K562 (cell line): ENCODE results near the gene MYBPC3. TPM values are rescaled to one million over a fixed set of nuclear protein-coding genes. Genes with fewer than 3 reads are reported as not detected.
A peak's percentile ranks its signal among the peaks of the same experiment; 100 is the strongest.

Experiments
- BCL6 ChIP-seq: fragments of 250-450 bp; sonication (Bioruptor Pico); IDR thresholded peaks from 2 replicates; pipeline ENCODE4 v1.4.0; 2020
- CBX3 ChIP-seq, 2 experiments: IDR thresholded peaks; 1 replicate in 1 of 2; 2 replicates in 1 of 2; pipeline ENCODE4 v1.6.1; 2012; ENCODE audit warnings: inconsistent platforms in 2 of 2, low read length in 2 of 2, borderline replicate concordance in 1 of 2, control low read depth in 1 of 2
- ELF1 ChIP-seq: fragments of 200-800 bp; sonication (Bioruptor generic); IDR thresholded peaks from 2 replicates; pipeline ENCODE4 v1.6.1; 2016; ENCODE audit warnings: missing genetic modification characterization, missing compliant biosample characterization
- HCFC1 ChIP-seq: IDR thresholded peaks from 2 replicates; pipeline ENCODE4 v1.6.1; 2012; ENCODE audit warnings: low read depth, low read length, improper control_type of control experiment
- HDAC2 ChIP-seq: fragments of 450-650 bp; IDR thresholded peaks from 2 replicates; pipeline ENCODE4 v1.6.1; 2016; ENCODE audit warnings: mild to moderate bottlenecking
- HDAC6 ChIP-seq: IDR thresholded peaks from 2 replicates; pipeline ENCODE4 v1.6.1; 2012; ENCODE audit warnings: low read depth, mild to moderate bottlenecking, control low read depth, inconsistent platforms, low read length, moderate library complexity
- MECOM ChIP-seq: fragments of 250-450 bp; sonication (Bioruptor Pico); IDR thresholded peaks from 2 replicates; pipeline ENCODE4 v1.8.0; 2022; ENCODE audit warnings: inconsistent platforms
- MTA1 ChIP-seq: fragments of 450-650 bp; IDR thresholded peaks from 2 replicates; pipeline ENCODE4 v1.6.1; 2017; ENCODE audit warnings: borderline replicate concordance
- POLR3A ChIP-seq: IDR thresholded peaks from 2 replicates; pipeline ENCODE4 v1.6.1; 2011; ENCODE audit warnings: borderline replicate concordance, mild to moderate bottlenecking, moderate library complexity; ENCODE audit not compliant: insufficient read length, insufficient read depth; ENCODE audit errors: extremely low read depth
- RAD51 ChIP-seq: fragments of 450-650 bp; IDR thresholded peaks from 2 replicates; pipeline ENCODE4 v1.7.1; 2016; ENCODE audit warnings: low read depth, mild to moderate bottlenecking, borderline replicate concordance
- RBBP5 ChIP-seq: fragments of 200-600 bp; sonication (generic); IDR thresholded peaks from 2 replicates; pipeline ENCODE4 v1.6.1; 2012; ENCODE audit warnings: borderline replicate concordance, mild to moderate bottlenecking, low read length, control low read depth, inconsistent platforms; ENCODE audit not compliant: insufficient read depth, poor library complexity, severe bottlenecking
- SMARCA5 ChIP-seq: fragments of 450-650 bp; IDR thresholded peaks from 2 replicates; pipeline ENCODE4 v1.6.1; 2016
- TAF1 ChIP-seq: IDR thresholded peaks from 2 replicates; pipeline ENCODE4 v1.6.1; 2011; ENCODE audit warnings: mild to moderate bottlenecking, low read length, moderate library complexity; ENCODE audit not compliant: insufficient read depth, control insufficient read depth, severe bottlenecking; ENCODE audit errors: extremely low read depth
- TEAD4 ChIP-seq, 2 experiments: sonication (generic) in 1 of 2; formaldehyde crosslinking in 1 of 2; IDR thresholded peaks; 2 replicates each; pipeline versions ENCODE4 v1.6.1 to v1.8.0; 2012 to 2022; ENCODE audit warnings: borderline replicate concordance in 1 of 2, inconsistent platforms in 1 of 2, low read length in 1 of 2, mild to moderate bottlenecking in 1 of 2, missing genetic modification reagents in 1 of 2
- ZMIZ1 ChIP-seq, 2 experiments: fragments of 150-350 bp in 1 of 2; IDR thresholded peaks; 2 replicates each; pipeline ENCODE4 v1.6.1; 2012 to 2016; ENCODE audit warnings: low read depth in 2 of 2, low read length in 2 of 2, mild to moderate bottlenecking in 1 of 2, moderate library complexity in 1 of 2
- ZNF239 ChIP-seq: fragments of 250-450 bp; sonication (Bioruptor Pico); IDR thresholded peaks from 2 replicates; pipeline ENCODE4 v1.4.0; 2020; ENCODE audit warnings: mild to moderate bottlenecking
- ZNF449 ChIP-seq: fragments of 250-450 bp; sonication (Bioruptor Pico); IDR thresholded peaks from 2 replicates; pipeline ENCODE4 v1.8.0; 2022; ENCODE audit warnings: moderate library complexity, mild to moderate bottlenecking, inconsistent platforms
- polyA plus RNA-seq, 8 experiments: library from polyadenylated mRNA; depleted of rRNA in 4 of 8; stranded (reverse) in 5 of 8; unstranded in 3 of 8; fragments of >200 nt; fragmentation: Nextera tagmentation in 2 of 8; fragmentation: Illumina TruSeq in 1 of 8; extraction: Ambion mirVana in 2 of 8; extraction: Trizol in 1 of 8; gene quantifications; 2 replicates each; pipeline versions ENCODE4 v1.2.1 to v1.2.3, GENCODE V29; 2011 to 2014; ENCODE audit warnings: inconsistent platforms in 1 of 8, missing spikeins in 1 of 8
- total RNA-seq, 7 experiments: library from RNA; depleted of rRNA in 6 of 7; stranded (reverse); fragments of >200 nt in 6 of 7; fragmentation: Illumina TruSeq in 2 of 7; extraction: Trizol in 2 of 7; gene quantifications; 2 replicates each; pipeline versions ENCODE4 v1.2.1 to v1.2.3, GENCODE V29; 2011 to 2021; ENCODE audit warnings: low replicate concordance in 1 of 7
- TF ChIP-seq, protein P1 (sequence below): fragments of 250-450 bp; sonication (Bioruptor Pico); IDR thresholded peaks from 2 replicates; pipeline ENCODE4 v1.5.0; 2021
- TF ChIP-seq, protein P2 (sequence below): fragments of 200-800 bp; sonication (Bioruptor generic); IDR thresholded peaks from 2 replicates; pipeline ENCODE4 v1.6.1; 2017; ENCODE audit warnings: missing genetic modification characterization, missing compliant biosample characterization

Gene MYBPC3
- total and polyA plus RNA-seq, 9 of the 15 experiments (the other 6 are each of a cell fraction or from before 2014, with no cell fraction given), result 0.01 TPM; not detected in 8

DNA sequence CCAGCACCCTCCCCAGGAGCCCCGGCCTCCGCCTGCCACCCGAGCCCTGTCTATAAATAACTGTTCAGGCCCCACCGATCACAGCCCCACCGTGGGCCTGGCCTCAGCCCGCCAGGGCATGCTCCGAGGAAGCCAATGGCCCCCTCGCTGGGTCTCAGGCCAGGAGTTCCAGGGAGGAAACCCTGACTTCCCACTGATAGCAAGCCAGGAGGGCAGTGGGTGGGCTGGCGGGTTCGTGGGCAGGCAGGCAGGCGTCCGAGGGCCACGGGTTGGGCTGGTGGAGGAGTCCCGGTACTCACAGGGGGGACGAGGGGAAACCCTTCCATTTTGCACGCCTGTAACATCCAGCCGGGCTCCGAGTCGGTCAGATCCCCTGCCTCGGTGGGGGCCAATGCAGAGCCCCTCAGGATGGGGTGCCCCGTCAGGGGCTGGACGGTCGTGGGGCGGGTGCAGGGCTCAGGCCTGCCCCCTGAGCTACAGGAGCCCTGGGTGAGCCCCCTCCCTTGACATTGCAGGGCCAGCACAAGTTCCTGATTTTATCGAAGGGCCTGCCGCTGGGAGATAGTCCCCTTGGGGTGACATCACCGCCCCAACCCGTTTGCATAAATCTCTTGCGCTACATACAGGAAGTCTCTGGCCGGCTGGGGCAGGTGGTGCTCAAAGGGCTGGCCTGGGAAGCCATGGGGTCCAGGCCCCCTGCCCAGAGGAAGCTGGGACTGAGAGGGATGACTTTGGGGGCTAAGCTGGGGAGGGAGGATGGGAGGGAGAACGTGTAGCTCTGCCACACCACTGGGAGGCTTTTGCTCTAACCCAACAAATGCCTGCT is 25.7 kb upstream of the MYBPC3 start, which contains the start of gene SPI1 (continued):
- TF ChIP-seq CBX3 (IDR thresholded peaks at IDR 0.05; ENCODE audit: borderline replicate concordance in 1 of 2, low read length in 2 of 2) (peak in 1 of 2 experiments; percentile 81; a peak in 1 of 3 replicates), ELF1 (tag) (peak; percentile 82), HDAC6 (no peak), TAF1 (peak; percentile 56), MTA1 (peak; percentile 62; the same call in 1 of the 2 replicates), ZNF239 (CRISPR knock-in tag) (peak; percentile 16; the same call in 1 of the 2 replicates), SMARCA5 (peak; percentile 74), RBBP5 (no peak), BCL6 (CRISPR knock-in tag) (no peak), MECOM (CRISPR knock-in tag) (no peak), RAD51 (no peak; the same call in 1 of the 2 replicates), POLR3A (no peak), HCFC1 (no peak), HDAC2 (peak; percentile 71; the same call in 1 of the 2 replicates), ZMIZ1 (IDR thresholded peaks at IDR 0.05; ENCODE audit: low read depth in 2 of 2, low read length in 2 of 2) (peak in 1 of 2 experiments; percentile 83; a peak in 2 of 4 replicates), TEAD4 (IDR thresholded peaks at IDR 0.05; ENCODE audit: low read length) (peak; percentile 90), TEAD4 (CRISPR knock-in tag; IDR thresholded peaks at IDR 0.05; ENCODE audit: borderline replicate concordance) (0 out of 2 replicates have a peak, but pooled peaks have one; percentile 41), ZNF449 (CRISPR knock-in tag) (no peak)
- TF ChIP-seq, protein P1, sequence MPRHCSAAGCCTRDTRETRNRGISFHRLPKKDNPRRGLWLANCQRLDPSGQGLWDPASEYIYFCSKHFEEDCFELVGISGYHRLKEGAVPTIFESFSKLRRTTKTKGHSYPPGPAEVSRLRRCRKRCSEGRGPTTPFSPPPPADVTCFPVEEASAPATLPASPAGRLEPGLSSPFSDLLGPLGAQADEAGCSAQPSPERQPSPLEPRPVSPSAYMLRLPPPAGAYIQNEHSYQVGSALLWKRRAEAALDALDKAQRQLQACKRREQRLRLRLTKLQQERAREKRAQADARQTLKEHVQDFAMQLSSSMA (CRISPR knock-in tag), result no peak
- TF ChIP-seq, protein P2, sequence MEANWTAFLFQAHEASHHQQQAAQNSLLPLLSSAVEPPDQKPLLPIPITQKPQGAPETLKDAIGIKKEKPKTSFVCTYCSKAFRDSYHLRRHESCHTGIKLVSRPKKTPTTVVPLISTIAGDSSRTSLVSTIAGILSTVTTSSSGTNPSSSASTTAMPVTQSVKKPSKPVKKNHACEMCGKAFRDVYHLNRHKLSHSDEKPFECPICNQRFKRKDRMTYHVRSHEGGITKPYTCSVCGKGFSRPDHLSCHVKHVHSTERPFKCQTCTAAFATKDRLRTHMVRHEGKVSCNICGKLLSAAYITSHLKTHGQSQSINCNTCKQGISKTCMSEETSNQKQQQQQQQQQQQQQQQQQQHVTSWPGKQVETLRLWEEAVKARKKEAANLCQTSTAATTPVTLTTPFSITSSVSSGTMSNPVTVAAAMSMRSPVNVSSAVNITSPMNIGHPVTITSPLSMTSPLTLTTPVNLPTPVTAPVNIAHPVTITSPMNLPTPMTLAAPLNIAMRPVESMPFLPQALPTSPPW (CRISPR knock-in tag), result peak; percentile 96
